Stimulated activated naive CD4-positive, alpha-beta T cell (primary cell): ENCODE results near the gene RASAL3.

Experiments
- DNase-seq, 6 experiments: peaks; one replicate each; lab custom pipeline; 2025; lab: John Stamatoyannopoulos, UW

The RASAL3 gene

GRCh38 chr19:15449620-15450527 is 14.5 kb downstream of the RASAL3 start, which contains the start of gene WIZ:
TSS of gene WIZ (minus strand) at chr19:15449956. CDS start at chr19:15448307, 1,649 bp downstream.
- DNase-seq, result peak; percentile 69 to 89 (median 81)

- DNase-seq, result no peak
Measured at GRCh38 chr19:15448778-15449619, 15.3 kb downstream of the RASAL3 start.

- no peak for DNase-seq
Measured at GRCh38 chr19:15448044-15448777, 16.1 kb downstream of the RASAL3 start.

- no peak for DNase-seq
Measured at GRCh38 chr19:15447057-15447456, 17.3 kb downstream of the RASAL3 start.

GRCh38 chr19:15445807-15446376 is 18.5 kb downstream of the RASAL3 start:
- DNase-seq, result no peak

- no peak for DNase-seq
Measured at GRCh38 chr19:15445227-15445605, 19.1 kb downstream of the RASAL3 start.

- no peak for DNase-seq
Measured at GRCh38 chr19:15444505-15445226, 19.7 kb downstream of the RASAL3 start.

- no peak for DNase-seq
Measured at GRCh38 chr19:15443838-15444237, 20.5 kb downstream of the RASAL3 start.

- no peak for DNase-seq
Measured at GRCh38 chr19:15443325-15443724, 21.0 kb downstream of the RASAL3 start.

GRCh38 chr19:15442142-15442920 is 22.0 kb downstream of the RASAL3 start:
- DNase-seq, result no peak

- DNase-seq, result no peak
Measured at GRCh38 chr19:15441317-15441716, 23.0 kb downstream of the RASAL3 start.

- no peak for DNase-seq
Measured at GRCh38 chr19:15439821-15440641, 24.3 kb downstream of the RASAL3 start.

- no peak for DNase-seq
Measured at GRCh38 chr19:15439078-15439799, 25.1 kb downstream of the RASAL3 start.

- DNase-seq, result no peak
Measured at GRCh38 chr19:15438577-15438976, 25.8 kb downstream of the RASAL3 start.

- no peak for DNase-seq
Measured at GRCh38 chr19:15438124-15438496, 26.2 kb downstream of the RASAL3 start.

- DNase-seq, result no peak
Measured at GRCh38 chr19:15437355-15438123, 26.8 kb downstream of the RASAL3 start.

- DNase-seq, result no peak
Measured at GRCh38 chr19:15436826-15437110, 27.6 kb downstream of the RASAL3 start.
